Measurements from ENCODE around the gene CSRNP3.

The CSRNP3 gene, protein sequence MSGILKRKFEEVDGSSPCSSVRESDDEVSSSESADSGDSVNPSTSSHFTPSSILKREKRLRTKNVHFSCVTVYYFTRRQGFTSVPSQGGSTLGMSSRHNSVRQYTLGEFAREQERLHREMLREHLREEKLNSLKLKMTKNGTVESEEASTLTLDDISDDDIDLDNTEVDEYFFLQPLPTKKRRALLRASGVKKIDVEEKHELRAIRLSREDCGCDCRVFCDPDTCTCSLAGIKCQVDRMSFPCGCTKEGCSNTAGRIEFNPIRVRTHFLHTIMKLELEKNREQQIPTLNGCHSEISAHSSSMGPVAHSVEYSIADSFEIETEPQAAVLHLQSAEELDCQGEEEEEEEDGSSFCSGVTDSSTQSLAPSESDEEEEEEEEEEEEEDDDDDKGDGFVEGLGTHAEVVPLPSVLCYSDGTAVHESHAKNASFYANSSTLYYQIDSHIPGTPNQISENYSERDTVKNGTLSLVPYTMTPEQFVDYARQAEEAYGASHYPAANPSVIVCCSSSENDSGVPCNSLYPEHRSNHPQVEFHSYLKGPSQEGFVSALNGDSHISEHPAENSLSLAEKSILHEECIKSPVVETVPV

GRCh38 chr2:165469417-165469816 lies at the start of gene CSRNP3:
CSRNP3 (plus strand) TSS chr2:165469698; CDS start chr2:165595066, 125,368 bp downstream.
- peak; percentile 29 for DNase-seq (ENCODE audit: low spot score)

- DNase-seq (ENCODE audit: low spot score), result no peak
These were observed 49.3 kb upstream of the CSRNP3 start for GRCh38 chr2:165420231-165420630.

DNA sequence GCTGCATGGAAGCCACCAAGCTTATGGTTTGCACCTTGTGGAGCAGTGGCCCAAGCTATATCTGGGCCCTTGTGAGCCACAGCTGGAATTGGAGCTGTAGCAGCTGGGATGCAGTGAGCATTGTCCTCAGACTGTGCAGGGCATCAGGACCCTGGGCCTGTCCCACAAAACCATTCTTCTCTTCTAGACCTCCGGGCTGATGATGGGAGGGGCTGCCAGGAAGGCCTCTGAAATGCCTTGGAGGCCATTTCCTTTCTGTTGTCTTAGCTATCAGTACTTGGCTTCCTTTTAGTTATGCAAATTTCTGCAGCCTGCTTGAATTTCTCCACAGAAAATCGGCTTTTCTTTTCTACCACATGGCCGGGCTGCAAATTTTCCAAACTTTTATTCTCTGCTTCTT lies 46.4 kb upstream of the CSRNP3 start:
- DNase-seq (ENCODE audit: low spot score), result no peak

DNA sequence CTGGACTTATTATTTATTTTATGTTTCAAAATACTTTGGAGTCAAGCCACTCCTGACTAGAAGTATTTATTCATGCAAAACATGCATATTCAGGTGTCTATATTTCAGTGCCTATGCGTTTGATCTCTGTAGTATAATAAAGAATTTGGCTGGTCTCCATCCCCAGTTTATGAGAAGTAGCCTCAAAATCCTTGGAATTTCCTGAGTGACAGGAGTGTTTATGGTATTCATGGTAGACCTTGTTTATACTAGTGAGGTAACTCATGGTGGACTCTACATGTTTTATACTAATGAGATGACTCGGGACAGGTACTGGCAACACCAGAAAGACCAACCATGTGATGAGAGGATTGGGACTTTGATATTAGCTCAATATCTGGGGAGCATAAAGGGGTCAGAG lies 43.9 kb upstream of the CSRNP3 start:
- DNase-seq (ENCODE audit: low spot score), result no peak

GRCh38 chr2:165427686-165428085 lies 41.8 kb upstream of the CSRNP3 start:
- DNase-seq (ENCODE audit: low spot score), result no peak

GRCh38 chr2:165428926-165429325 lies 40.6 kb upstream of the CSRNP3 start:
- DNase-seq (ENCODE audit: low spot score), result no peak

DNA sequence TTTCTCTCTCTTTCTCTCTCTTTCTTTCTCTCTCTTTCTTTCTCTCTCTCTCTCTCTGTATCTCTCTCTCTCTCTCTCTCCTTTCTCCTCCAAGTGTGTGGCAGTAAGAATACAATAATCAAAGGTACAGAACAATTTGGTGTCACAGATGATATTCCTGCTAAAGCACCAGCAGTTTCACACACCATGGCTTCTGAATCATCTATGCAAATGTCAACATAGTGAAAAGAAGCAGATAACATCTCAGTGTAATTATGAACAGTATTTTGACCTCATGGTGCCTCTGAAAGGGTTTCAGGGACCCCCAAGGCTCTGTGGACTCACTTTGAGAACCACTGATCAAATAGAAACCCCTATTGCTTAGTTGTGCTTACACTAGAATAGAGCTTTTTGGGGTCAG lies 38.5 kb upstream of the CSRNP3 start:
- DNase-seq (ENCODE audit: low spot score), result no peak

DNA sequence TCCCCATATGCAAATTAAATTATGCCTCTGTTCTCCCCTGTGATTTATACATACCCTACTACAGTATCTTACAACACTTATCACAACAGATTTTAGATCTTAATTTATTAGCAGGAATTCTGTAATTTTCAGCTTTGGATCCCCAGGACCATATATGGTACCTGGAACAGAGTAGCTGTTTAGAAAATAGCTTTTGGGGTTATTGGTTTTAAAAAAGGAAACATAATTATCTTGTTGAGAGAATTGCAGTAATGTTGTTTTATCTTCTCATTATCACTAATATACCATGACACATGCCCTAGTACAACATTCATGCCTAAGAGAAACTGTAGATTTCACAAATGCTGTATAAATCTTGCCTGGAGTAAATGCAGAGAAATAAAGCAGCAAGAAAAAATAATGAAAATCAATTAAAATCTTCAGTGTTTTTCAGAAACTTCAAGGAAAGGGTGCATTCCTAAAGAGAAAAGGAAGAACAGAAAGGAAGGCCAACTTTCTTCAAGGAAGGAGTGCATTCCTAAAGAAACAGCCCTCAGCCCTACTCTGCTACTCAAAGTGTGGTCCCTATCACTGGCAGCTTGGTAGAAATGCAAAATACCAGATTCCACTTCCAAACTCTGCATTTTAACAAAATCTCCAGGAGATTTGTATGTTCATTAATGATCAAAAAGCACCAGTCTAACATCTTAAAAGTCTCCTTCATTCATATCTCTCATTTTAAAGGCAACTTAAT lies 37.1 kb upstream of the CSRNP3 start:
- DNase-seq (ENCODE audit: low spot score), result no peak

DNA sequence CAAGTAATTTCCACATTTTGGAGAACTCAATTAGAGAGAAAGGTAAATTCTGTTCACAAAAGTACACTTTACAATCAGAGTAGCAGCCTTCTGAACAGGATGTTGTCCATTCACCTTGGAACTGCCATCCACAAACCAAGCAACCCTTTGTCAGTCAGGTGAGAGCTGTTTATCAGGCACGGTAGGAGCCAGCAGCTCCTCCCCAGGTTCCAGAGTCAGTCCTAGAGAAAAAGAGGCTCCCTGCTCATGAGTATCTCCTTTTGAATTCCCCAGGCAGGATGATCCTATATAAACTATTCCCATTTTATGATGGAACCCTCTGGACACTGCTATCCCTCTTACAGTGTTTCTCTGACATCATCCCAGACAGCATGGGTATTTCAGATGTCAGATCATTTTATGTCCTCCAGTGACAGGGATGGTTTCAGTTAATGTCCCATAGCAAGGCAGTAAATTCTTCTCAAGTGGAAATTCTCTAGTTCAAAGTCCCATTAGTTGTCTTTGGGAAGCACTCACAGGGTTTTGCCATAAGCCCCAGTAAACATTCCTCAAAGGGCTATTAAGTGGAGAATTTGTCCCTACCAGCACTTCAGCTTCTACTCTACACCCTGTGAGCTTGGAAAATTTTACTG lies 34.5 kb upstream of the CSRNP3 start:
- no peak for DNase-seq (ENCODE audit: low spot score)

GRCh38 chr2:165435611-165436010 lies 33.9 kb upstream of the CSRNP3 start:
- no peak for DNase-seq (ENCODE audit: low spot score)

- DNase-seq (ENCODE audit: low spot score), result no peak
These were observed 32.9 kb upstream of the CSRNP3 start for GRCh38 chr2:165436559-165436958.

- no peak for DNase-seq (ENCODE audit: low spot score)
These were observed 29.1 kb upstream of the CSRNP3 start for GRCh38 chr2:165440367-165440766.

GRCh38 chr2:165443511-165443910 lies 26.0 kb upstream of the CSRNP3 start:
- no peak for DNase-seq (ENCODE audit: low spot score)

DNA sequence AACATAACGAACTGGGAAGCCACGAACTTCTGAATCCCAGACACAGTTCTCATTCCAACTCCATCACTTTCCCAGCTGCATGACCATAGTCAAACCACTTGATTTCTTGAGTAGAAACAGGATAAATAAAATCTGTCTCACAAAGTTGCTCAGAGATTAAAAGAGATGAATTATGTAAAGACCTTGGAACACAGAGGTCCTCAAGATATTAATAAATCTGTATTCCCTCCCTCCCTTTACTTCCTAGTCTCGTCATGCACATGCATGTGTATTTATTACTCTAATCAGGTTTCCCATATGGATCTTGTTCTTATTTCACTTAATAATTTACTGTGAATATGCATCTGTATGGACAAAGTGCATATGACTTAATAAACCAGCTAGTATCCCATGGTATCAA lies 21.1 kb upstream of the CSRNP3 start:
- DNase-seq (ENCODE audit: low spot score), result no peak

GRCh38 chr2:165450156-165450555 lies 19.3 kb upstream of the CSRNP3 start:
- no peak for DNase-seq (ENCODE audit: low spot score)

- DNase-seq (ENCODE audit: low spot score), result no peak
These were observed 17.2 kb upstream of the CSRNP3 start for GRCh38 chr2:165452327-165452726.

GRCh38 chr2:165453561-165454094 lies 15.9 kb upstream of the CSRNP3 start:
- DNase-seq (ENCODE audit: low spot score), result no peak

GRCh38 chr2:165454905-165455304 lies 14.6 kb upstream of the CSRNP3 start:
- DNase-seq (ENCODE audit: low spot score), result no peak

- DNase-seq (ENCODE audit: low spot score), result no peak
These were observed 13.5 kb upstream of the CSRNP3 start for GRCh38 chr2:165456027-165456426.

DNA sequence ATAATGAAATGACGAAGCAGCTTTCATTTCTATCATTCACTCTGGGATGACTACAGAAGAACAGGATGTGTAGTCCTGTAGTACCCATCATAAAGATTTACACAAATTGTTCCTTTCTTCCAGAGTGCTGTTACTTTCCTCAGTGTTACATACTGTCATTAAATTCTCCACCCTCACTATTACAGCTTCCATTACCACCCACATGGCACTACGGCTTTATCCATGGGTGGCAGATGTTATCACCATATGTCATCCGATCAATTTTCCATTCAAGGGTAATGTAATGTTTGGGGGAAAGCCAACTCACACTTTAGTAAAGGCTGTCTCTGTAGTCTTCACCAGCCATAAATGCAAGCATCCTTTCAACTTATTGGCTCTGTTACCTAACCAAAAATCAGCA lies 7.1 kb upstream of the CSRNP3 start:
- DNase-seq (ENCODE audit: low spot score), result no peak

- DNase-seq (ENCODE audit: low spot score), result no peak
These were observed 3.1 kb upstream of the CSRNP3 start for GRCh38 chr2:165466386-165466785.

- no peak for DNase-seq (ENCODE audit: low spot score)
These were observed 1.6 kb upstream of the CSRNP3 start for GRCh38 chr2:165467921-165468320.
